ENCODE results near the gene RNPS1.

DNA sequence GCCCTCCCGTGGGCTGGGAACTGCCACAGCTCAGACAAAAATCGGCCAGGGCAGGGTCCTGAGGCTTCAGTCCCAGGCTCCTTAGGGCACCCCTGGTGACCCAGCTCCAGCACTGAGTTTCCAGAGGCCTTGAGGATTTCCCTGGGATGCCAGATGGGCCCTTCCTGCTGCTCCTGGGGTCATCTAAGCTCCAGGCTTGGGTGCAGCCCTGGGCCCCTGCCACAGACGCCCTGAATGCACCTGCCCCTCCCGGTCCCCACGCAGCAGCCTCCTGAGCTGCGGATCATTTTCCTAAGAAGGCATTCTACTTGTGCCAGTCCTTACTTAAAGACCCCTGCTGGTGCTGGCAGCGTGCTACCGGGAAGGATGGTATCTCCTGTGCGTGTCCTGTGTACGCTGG, 6.0 kb upstream of the RNPS1 start:
- TF ChIP-seq CTCF (IDR thresholded peaks at IDR 0.05): no peak
- TF ChIP-seq POLR2A (IDR thresholded peaks at IDR 0.05): no peak

All from testis (tissue), 2 donors.